Measurements from ENCODE around the gene PGAM2.
"Not testable (repeated sequence)": the region's sequence is repeated elsewhere in the genome, so short reads cannot be mapped to it uniquely, and the experiment has no call there.

DNA sequence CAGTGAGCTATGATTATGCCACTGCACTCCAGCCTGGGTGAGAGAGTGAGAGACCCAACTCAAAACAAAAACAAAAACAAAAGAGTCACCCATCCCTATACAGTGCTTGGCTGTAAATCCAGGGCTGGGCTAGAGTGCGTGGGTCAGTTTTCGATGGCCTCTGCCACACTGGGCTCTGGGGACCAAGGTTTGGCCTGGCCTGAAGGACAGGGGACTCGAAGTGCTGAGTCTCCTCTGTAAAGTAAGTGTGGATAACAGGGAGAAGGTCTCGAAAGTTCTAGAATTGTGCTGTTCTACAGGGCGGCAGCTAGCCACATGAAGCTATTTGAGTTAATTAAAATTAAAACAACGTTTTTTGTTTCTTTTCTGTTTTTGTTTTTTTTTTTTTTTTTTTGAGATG, 33.3 kb downstream of the PGAM2 start:
- TF ChIP-seq ZNF76 (tag by site-specific recombination; IDR thresholded peaks at IDR 0.05; ENCODE audit: borderline replicate concordance, low read depth); ZNF114 (tag by site-specific recombination; IDR thresholded peaks at IDR 0.05); ZNF239 (tag by site-specific recombination; IDR thresholded peaks at IDR 0.05); ZBTB20 (tag by site-specific recombination; IDR thresholded peaks at IDR 0.05); OSR2 (tag by site-specific recombination; IDR thresholded peaks at IDR 0.05); YY1 (tag by site-specific recombination; IDR thresholded peaks at IDR 0.05); ZBTB8A (tag by site-specific recombination; IDR thresholded peaks at IDR 0.05): not testable (repeated sequence)
- TF ChIP-seq, protein P1, sequence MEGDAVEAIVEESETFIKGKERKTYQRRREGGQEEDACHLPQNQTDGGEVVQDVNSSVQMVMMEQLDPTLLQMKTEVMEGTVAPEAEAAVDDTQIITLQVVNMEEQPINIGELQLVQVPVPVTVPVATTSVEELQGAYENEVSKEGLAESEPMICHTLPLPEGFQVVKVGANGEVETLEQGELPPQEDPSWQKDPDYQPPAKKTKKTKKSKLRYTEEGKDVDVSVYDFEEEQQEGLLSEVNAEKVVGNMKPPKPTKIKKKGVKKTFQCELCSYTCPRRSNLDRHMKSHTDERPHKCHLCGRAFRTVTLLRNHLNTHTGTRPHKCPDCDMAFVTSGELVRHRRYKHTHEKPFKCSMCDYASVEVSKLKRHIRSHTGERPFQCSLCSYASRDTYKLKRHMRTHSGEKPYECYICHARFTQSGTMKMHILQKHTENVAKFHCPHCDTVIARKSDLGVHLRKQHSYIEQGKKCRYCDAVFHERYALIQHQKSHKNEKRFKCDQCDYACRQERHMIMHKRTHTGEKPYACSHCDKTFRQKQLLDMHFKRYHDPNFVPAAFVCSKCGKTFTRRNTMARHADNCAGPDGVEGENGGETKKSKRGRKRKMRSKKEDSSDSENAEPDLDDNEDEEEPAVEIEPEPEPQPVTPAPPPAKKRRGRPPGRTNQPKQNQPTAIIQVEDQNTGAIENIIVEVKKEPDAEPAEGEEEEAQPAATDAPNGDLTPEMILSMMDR (tag by site-specific recombination; IDR thresholded peaks at IDR 0.05): not testable (repeated sequence)
